KG1 (cell line): ENCODE data around the gene NMT1.
"Not testable (repeated sequence)": the region's sequence is repeated elsewhere in the genome, so short reads cannot be mapped to it uniquely, and the experiment has no call there.

ENCODE experiments used
- DNase-seq: peaks from one replicate; lab custom pipeline; 2025; lab: John Stamatoyannopoulos, UW

Gene NMT1

DNA sequence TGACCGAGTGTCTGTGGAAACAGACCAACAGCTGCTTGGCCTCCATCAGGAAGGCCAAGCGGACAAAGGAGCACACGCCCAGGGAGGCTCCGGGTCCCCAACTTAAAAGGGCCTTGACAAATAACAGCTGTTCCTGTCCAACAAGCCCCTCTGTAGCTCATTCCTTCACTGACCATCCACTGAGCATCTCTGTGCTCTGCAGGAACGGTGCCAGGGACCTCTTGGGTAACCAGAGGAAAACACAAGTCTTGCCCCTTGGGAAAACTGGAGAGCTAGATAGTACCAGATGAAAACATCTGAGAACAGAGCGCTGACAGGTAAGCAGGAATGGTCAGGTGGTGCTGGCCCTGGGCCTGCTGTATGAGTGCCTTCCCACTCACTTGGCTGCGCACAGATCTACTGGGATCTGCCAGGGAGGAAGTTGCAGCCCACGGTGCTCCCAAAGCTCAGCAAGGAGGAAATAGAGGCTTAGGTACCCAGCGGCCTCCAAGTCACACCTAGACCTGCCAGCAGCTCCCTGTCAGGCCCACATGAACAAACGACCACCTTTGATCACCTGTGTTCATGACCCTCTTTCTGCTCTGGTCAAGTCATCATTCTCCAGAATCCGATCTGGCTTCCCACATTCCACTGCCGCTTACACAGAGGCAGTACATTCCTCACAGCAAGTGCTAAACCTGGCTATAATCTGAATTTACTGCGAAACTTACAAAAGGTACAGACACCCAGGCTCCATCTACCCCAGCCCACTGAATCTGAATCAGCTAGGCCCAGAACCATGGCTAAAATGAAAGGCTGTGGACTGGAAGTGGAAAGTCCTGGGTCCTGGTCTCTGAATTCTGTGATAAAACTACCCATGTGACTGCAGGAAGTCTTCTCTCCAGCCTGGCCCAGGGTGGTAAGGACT lies 22.1 kb upstream of the NMT1 start:
- DNase-seq, result no peak

DNA sequence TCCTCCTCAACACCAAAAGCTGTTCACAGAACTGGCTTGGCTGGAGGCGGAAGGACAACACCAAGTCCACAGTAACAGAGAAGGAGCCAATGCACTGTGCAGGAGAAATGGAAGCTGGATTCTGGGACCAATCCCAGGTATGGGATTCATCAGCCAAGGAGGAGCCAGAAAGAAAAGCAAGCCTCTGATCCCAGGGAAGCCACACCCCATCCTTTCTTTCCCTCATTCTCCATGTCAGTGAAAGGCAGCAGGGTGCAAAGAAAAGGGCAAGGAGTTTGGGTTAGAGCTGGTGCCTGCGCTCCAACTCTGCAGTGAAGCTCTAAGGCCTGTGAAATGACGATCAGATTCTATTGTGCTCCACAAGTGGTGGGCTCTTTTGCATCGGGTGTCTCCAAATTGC lies 20.7 kb upstream of the NMT1 start:
- no peak for DNase-seq

DNA sequence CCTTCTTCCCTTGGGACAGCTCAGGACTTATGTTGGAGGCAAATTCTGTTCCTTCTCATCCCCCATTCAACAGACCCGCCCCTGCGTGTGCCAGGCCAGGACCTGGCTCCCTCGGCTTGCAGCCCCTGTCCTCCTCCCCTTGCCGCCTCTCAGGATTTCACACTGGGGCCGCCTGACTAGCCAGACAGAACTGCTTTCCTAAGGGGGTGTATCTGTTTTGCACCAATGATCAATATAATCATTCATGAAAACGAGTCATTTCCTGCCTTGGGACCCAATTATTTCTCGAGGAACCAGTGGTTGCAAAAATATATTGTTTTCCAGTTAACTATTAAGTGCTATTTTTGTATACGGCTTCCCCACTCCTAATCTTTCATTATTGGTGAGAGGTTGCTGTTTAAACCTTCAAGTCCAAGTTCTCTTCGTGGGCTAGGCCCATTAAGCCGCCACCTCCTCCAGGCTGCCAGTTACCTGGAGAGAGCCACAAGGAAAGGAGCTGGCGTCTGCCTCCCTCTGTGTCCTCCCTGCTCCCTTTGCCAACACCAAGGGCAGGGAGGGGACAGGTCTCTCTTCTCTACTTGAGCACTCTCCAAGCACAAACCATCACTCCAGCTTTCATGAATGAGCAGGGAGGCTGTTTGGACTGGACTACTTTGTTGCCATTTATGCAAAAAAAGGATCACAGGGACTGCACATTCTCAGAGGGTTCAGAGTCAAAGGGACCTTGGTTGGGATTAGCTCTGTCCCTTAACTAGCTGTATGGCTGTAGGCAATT lies 18.6 kb upstream of the NMT1 start:
- DNase-seq, result no peak

DNA sequence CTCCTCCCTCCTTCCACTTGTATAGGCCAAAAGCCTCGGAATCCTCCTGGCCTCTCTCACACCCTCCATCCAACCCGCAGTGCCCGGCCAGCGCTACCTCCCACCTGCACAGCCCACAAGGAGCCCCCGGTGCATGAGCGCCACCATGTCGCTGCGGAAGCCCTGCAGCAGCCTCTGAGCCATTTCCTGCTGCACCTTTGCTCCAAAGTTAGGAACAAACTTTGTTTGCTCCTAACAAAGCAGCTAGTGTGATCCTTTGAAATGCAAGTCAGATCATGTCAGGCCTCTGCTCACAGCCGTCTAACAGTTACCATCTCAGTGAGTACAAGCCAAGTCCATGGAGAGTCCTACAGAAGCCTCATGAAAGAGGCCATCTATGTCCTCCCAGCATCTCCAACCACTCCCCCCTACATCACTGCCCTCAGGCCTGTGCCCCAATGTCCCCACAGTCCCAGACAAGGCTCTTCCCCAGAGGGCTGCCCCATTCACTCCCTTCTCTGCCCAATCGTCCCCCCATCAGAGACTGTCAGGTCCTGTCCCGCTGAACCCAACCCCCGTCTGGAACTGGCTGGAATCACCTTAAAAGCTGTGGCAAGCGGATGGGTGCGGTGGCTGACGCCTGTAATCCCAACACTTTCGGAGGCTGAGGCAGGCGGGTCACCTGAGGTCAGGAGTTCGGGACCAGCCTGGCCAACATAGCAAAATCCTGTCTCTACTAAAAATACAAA lies 17.1 kb upstream of the NMT1 start:
- no peak for DNase-seq

DNA sequence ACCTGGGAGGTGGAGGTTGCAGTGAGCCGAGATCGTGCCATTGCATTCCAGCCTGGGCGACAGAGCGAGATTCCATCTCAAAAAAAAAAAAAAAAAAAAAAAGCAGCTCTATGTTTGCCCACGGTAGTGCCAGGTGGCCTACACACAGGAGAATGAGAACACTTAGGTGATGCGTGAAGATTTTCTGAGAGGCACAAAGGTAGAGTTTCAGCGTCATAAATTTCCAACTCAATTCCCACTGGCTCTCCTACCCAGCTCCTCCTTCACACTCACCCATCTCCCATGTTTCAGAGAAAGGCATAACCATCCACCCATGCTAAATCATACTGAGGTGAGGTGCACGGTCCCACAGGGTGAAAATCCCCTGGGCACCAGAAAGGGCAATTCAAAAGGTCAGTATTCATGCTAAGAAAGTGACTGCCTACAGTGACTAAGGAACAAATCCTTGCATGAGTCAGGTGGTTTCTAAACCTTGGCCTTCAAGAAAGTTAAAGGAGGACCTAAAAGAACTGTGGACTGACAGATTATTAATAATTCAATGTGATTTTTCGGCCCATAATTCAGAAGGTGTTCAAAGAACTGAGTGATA lies 14.5 kb upstream of the NMT1 start:
- DNase-seq, result no peak

DNA sequence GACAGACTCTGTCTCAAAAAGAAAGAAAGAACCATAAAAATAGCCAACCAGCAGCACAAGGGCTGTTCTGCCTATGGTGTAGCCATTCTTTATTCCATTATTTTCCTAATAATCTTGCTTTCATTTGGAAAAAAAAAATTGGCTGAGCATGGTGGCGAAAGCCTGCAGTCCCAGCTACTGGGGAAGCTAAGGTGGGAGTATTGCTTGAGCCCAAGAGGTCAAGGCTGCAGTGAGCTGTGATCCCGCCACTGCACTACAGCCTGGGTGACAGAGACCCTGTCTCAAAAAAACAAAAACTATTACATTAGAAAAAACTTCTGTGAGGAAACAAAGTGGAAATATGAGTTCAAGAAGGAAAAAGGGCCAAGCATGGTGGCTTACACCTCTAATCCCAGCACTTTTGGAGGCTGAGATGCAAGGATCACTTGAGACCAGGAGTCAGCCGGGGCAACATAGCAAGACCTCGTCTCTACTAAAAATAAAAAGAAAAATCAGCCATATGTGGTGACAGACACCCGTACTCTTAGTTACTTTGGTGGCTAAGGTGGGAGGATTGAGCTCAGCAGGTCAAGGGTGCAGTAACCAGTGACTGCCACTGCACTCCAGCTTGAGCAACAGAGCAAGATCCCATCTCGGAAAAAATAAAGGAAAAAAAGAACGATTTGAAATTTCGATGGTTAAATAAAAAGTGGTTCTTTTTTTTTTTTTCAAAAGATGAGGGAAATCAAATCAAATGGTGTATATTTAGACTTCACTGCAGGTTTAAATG lies 12.1 kb upstream of the NMT1 start:
- no peak for DNase-seq

DNA sequence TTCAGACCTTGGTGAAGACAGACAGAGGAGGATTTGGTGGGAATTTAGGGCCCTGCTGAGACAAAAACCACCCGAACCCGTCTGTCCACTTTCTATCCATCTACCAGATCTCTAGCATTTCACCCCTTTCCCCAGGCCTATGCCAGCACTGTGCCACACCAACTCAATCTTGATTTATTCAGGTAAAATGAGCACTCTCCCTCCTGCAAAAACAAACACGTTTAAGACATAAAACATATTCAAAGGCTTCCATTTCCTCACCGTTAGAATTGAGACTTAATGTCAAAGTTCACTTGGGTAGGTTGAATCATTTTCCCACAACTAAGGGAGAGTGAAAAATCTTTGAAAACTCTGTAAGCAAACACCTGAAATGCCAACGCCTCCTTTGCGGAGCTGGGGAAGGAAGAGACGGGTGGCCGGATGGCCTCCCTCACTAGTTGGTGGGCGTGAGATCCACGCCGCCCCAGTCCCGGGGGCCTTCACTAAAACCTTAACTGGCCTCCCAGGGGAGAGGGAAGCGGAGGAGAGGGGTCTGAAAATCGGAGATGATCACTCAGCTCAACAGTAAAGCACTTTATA lies 10.5 kb upstream of the NMT1 start:
- no peak for DNase-seq

DNA sequence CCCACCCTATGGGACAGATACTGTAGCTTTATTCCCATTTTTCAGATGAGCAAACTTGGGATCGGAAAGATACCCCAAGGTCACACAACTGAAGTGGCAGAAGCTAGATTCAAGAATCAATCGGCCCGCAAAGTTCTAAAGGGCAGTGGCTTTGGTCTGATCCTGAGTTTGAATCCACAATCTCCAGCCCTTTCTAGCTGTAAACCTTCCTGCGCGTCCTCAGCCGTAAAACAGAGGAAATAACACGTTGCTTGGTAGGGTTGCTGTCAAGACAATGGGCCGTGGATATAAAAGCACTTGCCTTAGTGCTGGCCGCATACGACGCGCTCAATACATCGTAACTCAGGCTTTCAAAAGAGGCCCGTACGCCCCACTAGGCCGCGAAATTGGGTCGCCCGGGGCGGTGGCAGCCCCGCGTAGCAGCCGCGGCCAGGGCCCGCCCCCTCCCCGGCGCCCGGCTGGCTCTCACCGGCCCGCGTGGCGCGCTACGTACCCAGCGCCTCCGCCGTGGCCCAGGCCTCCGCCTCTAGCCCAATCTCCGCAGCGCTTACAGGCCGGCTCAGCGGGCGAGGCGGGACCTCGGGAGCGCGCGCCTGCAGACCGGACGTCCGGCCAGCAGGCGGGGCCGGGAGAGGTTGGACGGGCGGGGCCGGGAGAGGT lies 9.9 kb upstream of the NMT1 start, which contains the start of gene DCAKD:
Gene DCAKD (minus strand): TSS at position 573 of the 660 bp plus-strand sequence. CDS start 16,747 bp downstream, outside the sequence.
- peak; percentile 90 for DNase-seq

DNA sequence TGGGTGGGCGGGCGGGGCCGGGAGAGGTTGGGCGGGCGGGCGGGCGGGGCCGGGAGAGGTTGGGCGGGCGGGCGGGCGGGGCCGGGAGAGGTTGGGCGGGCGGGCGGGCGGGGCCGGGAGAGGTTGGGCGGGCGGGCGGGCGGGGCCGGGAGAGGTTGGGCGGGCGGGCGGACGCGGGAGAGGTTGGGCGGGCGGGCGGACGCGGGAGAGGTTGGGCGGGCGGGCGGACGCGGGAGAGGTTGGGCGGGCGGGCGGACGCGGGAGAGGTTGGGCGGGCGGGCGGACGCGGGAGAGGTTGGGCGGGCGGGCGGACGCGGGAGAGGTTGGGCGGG lies 9.4 kb upstream of the NMT1 start:
- not testable (repeated sequence) for DNase-seq

DNA sequence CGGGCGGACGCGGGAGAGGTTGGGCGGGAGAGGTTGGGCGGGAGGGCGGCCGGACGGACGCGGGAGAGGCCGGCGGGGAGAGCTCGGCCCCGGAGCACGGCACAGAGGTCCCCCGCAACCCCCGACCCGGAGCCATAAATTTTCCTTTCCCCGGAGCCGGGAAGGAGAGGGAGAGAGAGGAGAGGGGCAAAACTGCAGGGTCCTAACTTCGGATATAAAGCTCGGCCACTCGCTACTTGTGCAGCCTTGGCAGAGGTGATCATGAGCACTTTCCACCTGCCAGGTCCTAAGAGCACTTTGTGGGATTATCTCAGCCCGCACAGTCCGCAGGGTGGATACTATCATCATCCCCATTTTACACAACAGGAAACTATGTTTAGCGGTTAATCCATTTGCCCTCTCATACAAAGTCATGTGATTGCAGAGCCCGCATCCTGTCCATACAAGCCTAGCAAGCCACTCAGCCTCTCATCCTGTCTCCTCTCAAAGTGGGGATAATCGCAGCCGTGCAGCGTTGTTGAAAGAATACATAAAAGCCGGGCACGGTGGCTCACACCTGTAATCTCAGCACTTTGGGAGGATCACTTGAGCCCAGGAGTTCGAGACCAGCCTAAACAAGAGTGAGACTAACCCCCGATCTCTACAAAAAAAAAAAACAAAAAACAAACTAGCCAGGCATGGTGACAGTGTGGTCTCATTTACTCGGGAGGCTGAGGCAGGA lies 8.9 kb upstream of the NMT1 start:
- DNase-seq, result peak; percentile 60

DNA sequence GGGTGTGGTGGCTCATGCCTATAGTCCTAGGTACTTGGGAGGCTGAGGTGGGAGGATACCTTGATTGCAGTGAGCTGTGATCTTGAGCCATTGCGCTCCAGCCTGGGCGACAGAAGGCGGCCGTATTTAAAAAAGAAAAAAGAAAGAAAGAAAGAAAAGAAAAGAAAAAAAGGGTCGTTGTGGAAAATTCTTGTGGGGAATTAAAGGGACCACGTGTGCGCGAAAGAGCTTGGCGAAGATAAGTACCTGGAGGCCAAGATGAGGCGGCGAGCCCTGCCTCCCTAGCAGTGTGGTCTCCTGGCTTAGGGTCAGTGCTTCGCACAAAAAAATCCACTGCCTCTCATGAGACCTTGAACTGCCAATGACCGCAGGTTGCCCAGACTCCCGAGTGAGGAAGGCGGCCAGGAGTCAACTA lies 728 bp upstream of the NMT1 start:
- no peak for DNase-seq

DNA sequence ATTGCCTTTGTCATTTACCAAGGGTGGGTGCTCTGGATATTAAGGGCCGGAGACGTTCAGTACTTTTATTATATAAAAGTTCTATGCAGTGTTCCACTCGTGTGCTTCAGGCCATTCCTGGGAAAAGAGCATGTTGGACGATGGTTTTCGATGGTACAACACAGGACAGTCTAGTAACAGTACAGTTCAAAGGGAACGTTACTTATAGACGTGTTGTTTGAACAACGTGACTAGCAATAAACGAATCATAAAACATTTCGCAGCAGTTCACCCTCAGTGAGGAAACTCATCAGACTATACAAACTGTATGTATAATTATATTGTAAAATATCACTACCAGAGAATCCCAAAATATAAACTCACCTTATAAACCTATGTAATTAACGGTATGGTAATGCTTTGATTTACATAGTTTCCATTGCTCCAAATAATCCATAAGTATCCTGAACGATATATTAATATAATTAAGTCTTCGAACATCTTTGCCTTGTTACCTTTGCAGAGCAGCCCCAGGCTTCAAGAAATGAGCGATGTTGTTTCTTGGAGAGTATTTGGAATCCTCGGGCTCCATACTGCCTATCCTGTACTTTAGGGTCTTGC lies 589 bp downstream of the NMT1 start:
- no peak for DNase-seq

DNA sequence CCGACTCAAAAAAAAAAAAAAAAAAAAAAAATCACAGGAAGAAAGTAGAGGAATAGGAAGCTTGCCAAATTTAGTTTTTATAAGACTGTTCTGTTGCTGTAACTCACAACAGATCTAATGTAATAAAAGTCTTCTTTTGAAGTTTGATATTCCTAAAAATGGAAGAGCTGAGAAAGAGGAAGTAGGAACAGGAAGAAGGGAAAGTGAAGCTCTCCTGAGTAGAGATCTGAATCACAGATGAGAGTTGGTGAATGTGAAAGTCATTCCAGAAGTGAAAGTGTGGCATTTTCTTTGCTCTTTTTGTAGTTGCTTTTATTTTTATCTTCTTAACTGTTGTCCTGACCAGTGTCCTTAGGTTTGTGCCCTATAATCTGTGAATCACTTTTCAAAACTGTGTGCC lies 2.1 kb downstream of the NMT1 start:
- no peak for DNase-seq

DNA sequence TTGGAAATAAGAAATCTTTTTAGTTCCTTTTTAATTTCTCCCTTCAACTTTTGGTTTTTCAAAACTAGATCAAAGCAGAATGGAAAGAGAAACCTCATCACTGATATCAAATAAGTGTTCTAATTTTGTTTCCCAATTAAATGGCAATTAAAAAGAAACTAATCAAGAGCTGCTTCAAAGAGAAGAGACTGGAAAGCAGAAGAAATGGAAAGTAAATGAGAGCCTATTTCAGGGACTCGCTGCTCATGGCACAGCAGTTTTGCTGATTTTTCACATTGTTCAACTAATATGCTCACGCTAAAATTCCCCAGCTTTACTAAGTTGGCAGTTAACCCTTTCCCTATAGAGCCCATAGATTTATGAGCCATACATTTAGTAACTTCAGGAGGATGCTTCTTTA lies 6.5 kb downstream of the NMT1 start:
- DNase-seq, result no peak

DNA sequence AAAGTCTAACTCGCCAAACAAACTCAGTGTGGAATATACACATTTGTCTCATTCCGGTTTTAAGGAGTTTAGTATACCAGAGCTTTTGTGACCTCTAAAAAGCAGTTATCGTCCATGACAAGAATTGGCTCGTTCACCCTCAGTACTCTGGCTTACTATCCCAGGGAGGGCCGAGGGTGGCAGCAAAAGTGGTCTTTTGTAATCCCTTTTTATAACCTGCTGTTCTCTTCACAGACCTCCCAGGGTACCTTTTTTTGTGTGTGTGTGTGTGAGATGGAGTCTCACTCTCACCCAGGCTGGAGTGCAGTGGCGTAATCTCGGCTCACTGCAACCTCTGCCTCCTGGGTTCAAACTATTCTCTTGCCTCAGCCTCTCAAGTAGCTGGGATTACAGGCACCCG lies 8.9 kb downstream of the NMT1 start:
- no peak for DNase-seq

DNA sequence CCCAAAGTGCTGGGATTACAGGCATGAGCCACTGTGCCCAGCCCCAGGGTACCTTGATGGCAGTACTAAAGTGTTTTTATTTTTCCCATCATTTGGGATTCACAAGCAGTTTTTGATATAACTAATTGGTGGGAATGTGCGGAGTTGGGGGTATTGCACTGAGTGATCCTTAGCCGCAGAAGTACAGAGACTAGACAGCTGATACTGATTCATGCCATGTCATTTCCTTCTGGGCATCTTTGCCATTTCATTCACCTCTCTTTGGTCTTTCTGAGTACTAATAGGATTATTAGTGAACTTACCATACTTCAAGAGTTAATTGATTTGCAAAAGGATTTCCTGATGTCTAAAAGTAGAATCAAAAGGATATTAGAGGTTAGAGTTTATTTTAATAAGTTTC lies 9.7 kb downstream of the NMT1 start:
- no peak for DNase-seq

DNA sequence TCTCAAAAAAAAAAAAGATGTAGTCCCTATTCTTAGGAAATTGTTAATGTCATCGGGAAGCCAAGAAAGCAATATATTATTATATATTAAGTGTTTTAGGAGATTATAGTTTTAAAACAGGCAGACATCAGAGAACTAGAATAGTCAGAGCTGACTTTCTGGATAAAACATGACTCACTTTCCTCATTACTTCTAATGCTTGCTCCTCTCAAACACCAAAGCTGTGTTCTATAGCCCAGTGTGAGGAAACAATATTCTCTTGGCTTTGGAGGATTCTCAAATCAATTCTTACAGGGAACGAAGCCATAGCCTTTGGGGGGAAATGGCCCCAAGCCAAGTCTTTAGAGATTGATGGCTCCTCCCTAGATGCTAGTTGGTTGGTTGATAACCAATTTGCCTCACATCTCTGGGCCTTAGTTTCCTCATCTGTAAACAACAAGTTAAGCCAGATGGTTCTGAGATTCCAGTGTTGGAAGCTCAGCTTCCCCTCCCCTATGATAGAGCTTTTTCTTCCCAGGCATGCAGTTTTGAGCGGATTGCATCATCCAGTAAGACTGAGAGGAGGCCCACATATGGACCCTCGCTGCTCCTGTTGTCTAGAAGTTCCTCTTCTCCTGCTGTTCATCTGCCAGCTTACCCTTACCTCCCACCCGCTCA lies 12.4 kb downstream of the NMT1 start:
- no peak for DNase-seq

DNA sequence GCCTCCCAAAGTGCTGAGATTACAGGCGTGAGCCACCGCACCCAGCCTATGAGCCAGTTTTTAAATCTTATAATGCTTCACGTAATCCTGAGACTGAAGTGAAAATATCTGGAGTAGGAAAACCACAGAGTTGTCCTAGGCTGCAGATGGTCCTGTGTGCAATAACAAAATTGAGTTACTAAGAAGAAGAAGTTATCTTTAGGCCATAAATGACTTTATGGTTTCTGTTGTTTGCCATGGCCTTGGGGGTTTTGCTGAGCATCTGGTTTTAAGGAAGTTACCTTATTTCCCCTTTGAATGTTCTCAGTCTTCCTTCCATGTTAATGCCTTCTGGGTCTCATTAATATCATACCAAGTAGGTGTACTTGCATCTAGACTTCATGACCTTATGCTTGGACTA lies 16.5 kb downstream of the NMT1 start:
- DNase-seq, result no peak
